Fibroblast of the aortic adventitia (primary cell): ENCODE data around the gene HMGB2. TPM values are rescaled to one million over a fixed set of nuclear protein-coding genes. Genes with fewer than 3 reads are reported as not detected.

Experiments
- DNase-seq: peaks from one replicate; pipeline ENCODE4 v3.0.0-alpha.2; 2010; ENCODE audit warnings: low read depth
- H3K4me3 ChIP-seq: 2 replicates; pipeline ENCODE4 v1.5.1; 2011; ENCODE audit warnings: low read depth, mild to moderate bottlenecking, control low read depth, low read length, moderate library complexity
- CTCF ChIP-seq: IDR thresholded peaks from 2 replicates; pipeline ENCODE4 v1.5.1; 2011; ENCODE audit warnings: mild to moderate bottlenecking, low read length, control low read depth, inconsistent platforms; ENCODE audit not compliant: insufficient read depth
- total RNA-seq: library from RNA; depleted of rRNA; stranded (reverse); fragments of >200 nt; gene quantifications from 2 replicates; pipeline ENCODE4 v1.2.3, GENCODE V29; 2012; ENCODE audit warnings: low replicate concordance

The HMGB2 gene
- total RNA-seq, 1 donor: 113 TPM

- no peak overlapping the region for H3K4me3 ChIP-seq
- no peak for TF ChIP-seq CTCF
- DNase-seq: no peak
These were observed 40.5 kb downstream of the HMGB2 start for GRCh38 chr4:173293663-173294062.

GRCh38 chr4:173291899-173292298 lies 42.3 kb downstream of the HMGB2 start:
- no peak for TF ChIP-seq CTCF
- DNase-seq: no peak
- no peak overlapping the region for H3K4me3 ChIP-seq

- no peak for TF ChIP-seq CTCF
- peak overlapping the region; percentile 45 for H3K4me3 ChIP-seq
- DNase-seq: peak; percentile 56
These were observed 44.8 kb downstream of the HMGB2 start for GRCh38 chr4:173289353-173289727.

GRCh38 chr4:173288698-173289352 lies 45.3 kb downstream of the HMGB2 start:
- no peak for DNase-seq
- peak overlapping the region; percentile 45 for H3K4me3 ChIP-seq
- no peak for TF ChIP-seq CTCF

GRCh38 chr4:173288296-173288695 lies 45.9 kb downstream of the HMGB2 start:
- H3K4me3 ChIP-seq: no peak overlapping the region
- peak; percentile 76 for DNase-seq
- TF ChIP-seq CTCF: peak; percentile 61

- DNase-seq: no peak
- no peak for TF ChIP-seq CTCF
- no peak overlapping the region for H3K4me3 ChIP-seq
These were observed 46.7 kb downstream of the HMGB2 start for GRCh38 chr4:173287486-173287885.

GRCh38 chr4:173284463-173284862 lies 49.7 kb downstream of the HMGB2 start:
- DNase-seq: no peak
- TF ChIP-seq CTCF: no peak
- no peak overlapping the region for H3K4me3 ChIP-seq
